GM12801 (cell line): Measurements from ENCODE around the gene HSPG2.

Experiments used
- TF ChIP-seq, protein P1 (sequence below): IDR thresholded peaks from one replicate; pipeline ENCODE4 v1.5.1; 2011; ENCODE audit warnings: control low read depth; ENCODE audit not compliant: insufficient read length; ENCODE audit errors: extremely low read depth

Gene HSPG2

GRCh38 chr1:21921100-21921875, 15.8 kb downstream of the HSPG2 start:
- TF ChIP-seq, protein P1, sequence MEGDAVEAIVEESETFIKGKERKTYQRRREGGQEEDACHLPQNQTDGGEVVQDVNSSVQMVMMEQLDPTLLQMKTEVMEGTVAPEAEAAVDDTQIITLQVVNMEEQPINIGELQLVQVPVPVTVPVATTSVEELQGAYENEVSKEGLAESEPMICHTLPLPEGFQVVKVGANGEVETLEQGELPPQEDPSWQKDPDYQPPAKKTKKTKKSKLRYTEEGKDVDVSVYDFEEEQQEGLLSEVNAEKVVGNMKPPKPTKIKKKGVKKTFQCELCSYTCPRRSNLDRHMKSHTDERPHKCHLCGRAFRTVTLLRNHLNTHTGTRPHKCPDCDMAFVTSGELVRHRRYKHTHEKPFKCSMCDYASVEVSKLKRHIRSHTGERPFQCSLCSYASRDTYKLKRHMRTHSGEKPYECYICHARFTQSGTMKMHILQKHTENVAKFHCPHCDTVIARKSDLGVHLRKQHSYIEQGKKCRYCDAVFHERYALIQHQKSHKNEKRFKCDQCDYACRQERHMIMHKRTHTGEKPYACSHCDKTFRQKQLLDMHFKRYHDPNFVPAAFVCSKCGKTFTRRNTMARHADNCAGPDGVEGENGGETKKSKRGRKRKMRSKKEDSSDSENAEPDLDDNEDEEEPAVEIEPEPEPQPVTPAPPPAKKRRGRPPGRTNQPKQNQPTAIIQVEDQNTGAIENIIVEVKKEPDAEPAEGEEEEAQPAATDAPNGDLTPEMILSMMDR: no peak

- TF ChIP-seq, protein P1: no peak
Measured at GRCh38 chr1:21919520-21919919, 17.6 kb downstream of the HSPG2 start.

- TF ChIP-seq, protein P1: no peak
Measured at GRCh38 chr1:21916447-21917238, 20.5 kb downstream of the HSPG2 start.

DNA sequence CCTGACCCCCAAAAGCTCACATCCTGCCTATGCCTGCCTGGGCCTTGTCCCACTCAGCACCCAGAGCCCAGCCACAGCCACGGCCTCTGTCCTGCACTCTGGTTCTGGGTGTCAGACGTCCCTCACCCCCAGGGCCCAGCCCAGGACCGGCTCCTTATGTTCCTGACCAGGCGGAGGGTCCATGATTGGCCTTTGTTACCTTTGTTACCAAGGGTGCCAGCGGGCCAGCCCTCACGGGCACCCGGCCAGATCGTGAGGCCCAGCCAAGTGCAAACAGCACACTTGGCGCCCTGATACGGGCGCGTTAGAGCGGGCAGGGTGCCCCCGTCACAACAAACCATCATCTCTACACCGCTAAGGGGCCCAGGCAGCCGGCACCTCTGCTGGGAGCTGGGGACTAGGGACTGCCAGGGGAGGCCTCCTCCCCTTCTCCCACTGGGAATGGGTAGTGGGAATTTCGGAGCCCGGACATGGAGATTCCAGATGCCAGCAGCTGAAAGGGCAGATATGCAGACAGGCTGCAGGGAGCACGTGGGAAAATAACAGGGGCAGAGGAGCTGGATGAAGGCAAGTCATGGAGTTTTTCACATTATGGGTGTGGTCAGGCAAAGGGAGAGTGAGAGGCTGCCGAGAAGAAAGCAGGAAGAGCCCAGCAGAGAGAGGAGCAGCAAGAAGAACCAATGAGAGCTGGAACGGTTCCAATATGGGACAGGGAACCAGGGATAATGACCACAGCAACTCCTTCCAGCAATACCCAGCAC, 22.1 kb downstream of the HSPG2 start:
- TF ChIP-seq, protein P1: no peak

DNA sequence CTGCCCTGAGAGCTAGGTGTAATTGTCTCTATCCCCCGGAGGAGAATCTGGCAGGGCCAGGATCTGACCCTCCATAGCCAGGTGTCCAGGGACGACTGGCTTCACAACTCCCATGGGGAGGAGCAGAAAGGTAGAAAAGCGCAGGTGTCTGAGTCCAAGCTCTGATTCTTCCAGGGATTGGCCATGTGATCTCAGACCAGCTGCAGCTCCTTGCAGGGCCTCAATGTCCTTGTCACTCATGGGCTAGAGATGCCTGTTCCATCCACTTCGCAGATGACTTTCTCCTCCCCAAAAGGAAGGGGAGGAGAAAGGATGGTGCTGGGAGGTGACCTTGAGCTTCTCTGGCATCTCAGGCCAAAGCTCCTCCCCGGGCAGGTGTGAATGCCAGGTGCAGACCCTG, 22.7 kb downstream of the HSPG2 start:
- TF ChIP-seq, protein P1: no peak

- TF ChIP-seq, protein P1: no peak
Measured at GRCh38 chr1:21913763-21914162, 23.3 kb downstream of the HSPG2 start.

GRCh38 chr1:21913258-21913657, 23.9 kb downstream of the HSPG2 start:
- TF ChIP-seq, protein P1: no peak
